H1 (cell line): ENCODE measurements around the gene OSM. TPM values are rescaled to one million over a fixed set of nuclear protein-coding genes. Genes with fewer than 3 reads are reported as not detected.

Source experiments
- BRCA1 ChIP-seq: IDR thresholded peaks from 2 replicates; pipeline ENCODE4 v1.6.1; 2012; ENCODE audit warnings: low read depth, low read length, improper control_type of control experiment
- CBX8 ChIP-seq: fragments of 300-800, 300-1000 bp; sonication (generic); IDR thresholded peaks from 2 replicates; pipeline ENCODE4 v1.7.1; 2016; ENCODE audit warnings: low read depth, low read length, borderline replicate concordance
- E2F6 ChIP-seq: IDR thresholded peaks from 2 replicates; pipeline ENCODE4 v1.6.1; 2012; ENCODE audit warnings: inconsistent platforms
- FOSL1 ChIP-seq: IDR thresholded peaks from 2 replicates; pipeline ENCODE4 v1.6.1; 2011; ENCODE audit warnings: mild to moderate bottlenecking, low read depth, low read length, moderate library complexity; ENCODE audit not compliant: insufficient read depth
- SP1 ChIP-seq: IDR thresholded peaks from 2 replicates; pipeline ENCODE4 v1.6.1; 2011; ENCODE audit warnings: low read depth, low read length
- SP4 ChIP-seq: IDR thresholded peaks from 2 replicates; pipeline ENCODE4 v1.6.1; 2012; ENCODE audit warnings: low read length, inconsistent platforms
- TCF12 ChIP-seq: IDR thresholded peaks from 2 replicates; pipeline ENCODE4 v1.6.1; 2011; ENCODE audit warnings: low read depth, mild to moderate bottlenecking, low read length
- polyA plus RNA-seq, 7 experiments: library from polyadenylated mRNA; depleted of rRNA in 3 of 7; stranded (reverse) in 5 of 7; unstranded in 2 of 7; fragments of >200 nt in 5 of 7; fragments of 200-250 nt in 2 of 7; gene quantifications; 1 replicate in 5 of 7; 2 replicates in 1 of 7; 4 replicates in 1 of 7; pipeline versions ENCODE4 v1.2.1 to v1.2.3, GENCODE V29; 2011 to 2013; ENCODE audit warnings: missing spikeins in 2 of 7, mixed read lengths in 2 of 7
- total RNA-seq: library from RNA; stranded (reverse); fragmentation: NEBNext Ultra II Directional; extraction: Animal tissue kit (Norgen Biotek cat#: 25700); gene quantifications from 2 replicates; pipeline ENCODE4 v1.2.1, GENCODE V29; 2021

Gene OSM
- total and polyA plus RNA-seq, 2 of the 8 experiments (the other 6 are each of a cell fraction or from before 2014, with no cell fraction given), result not detected

DNA sequence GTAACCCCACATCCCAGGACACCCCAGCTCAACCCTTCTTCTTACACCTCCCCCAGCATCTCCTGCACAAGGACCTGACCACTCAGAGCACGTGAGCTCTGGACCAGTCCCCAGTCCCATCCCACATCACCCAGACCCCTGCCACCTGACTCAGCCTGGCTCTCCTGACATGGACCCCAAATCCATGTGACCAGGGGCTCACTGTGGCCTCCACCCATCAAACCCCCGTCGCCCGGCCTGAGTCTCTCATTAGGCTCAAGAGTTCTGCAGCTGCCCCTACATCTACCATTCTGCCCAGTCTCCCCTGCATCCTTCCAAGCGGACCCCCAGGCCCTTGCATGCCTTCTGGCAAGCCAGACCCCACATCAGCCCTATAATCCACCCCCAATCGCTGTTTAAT, 18.2 kb downstream of the OSM start (continued):
- no peak for TF ChIP-seq SP4
- TF ChIP-seq TCF12, result no peak
- no peak for TF ChIP-seq E2F6
- TF ChIP-seq FOSL1, result no peak
- no peak for TF ChIP-seq BRCA1
- TF ChIP-seq SP1, result no peak
- TF ChIP-seq CBX8, result no peak
